Upper lobe of left lung (tissue), 4 donors: ENCODE data around the gene NGEF.

ENCODE experiments used
- EP300 ChIP-seq, 4 donors: sonication (generic); formaldehyde crosslinking; IDR thresholded peaks; one replicate each; pipeline ENCODE4 v1.5.1; 2017; ENCODE audit warnings: antibody characterized with exemption in 4 of 4, control low read depth in 2 of 4
- POLR2A ChIP-seq, 4 donors: fragments of 450-650 bp; IDR thresholded peaks; one replicate each; pipeline ENCODE4 v1.5.1; 2016 to 2017; ENCODE audit warnings: antibody characterized with exemption in 4 of 4, mild to moderate bottlenecking in 2 of 4
- POLR2AphosphoS5 ChIP-seq, 2 donors: sonication (generic); formaldehyde crosslinking; IDR thresholded peaks; one replicate each; pipeline ENCODE4 v1.5.1; 2017; ENCODE audit warnings: antibody characterized with exemption in 2 of 2
- TF ChIP-seq, protein P1 (sequence below), 6 experiments: fragments of 450-650 bp in 4 of 6; fragments of 200-600 bp in 2 of 6; sonication (generic) in 2 of 6; IDR thresholded peaks; one replicate each; pipeline ENCODE4 v1.5.1; 2016 to 2019; ENCODE audit warnings: antibody characterized with exemption in 6 of 6

DNA sequence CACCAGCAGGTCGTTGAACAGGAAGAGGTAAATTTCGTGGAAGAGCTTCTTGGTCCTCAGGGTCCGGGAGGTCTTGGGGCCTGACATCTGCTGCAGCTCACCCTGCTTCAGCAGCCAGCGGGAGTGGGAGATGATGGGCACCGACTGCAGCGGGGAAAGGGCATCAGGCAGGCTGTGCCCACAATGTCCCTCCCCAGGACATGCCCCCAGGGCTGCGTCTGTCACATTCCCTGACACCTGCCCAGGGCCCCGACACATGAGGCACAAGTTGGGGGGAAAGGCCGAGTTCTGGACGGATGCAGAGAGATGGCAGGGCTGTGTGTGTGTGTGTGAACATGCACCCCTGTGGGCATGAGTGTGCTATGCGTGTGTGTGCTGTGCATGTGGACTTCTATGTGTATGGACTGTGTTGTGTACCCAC lies 129.0 kb downstream of the NGEF start:
- TF ChIP-seq EP300 (IDR thresholded peaks at IDR 0.05) (no peak), POLR2A (IDR thresholded peaks at IDR 0.05) (no peak), POLR2AphosphoS5 (IDR thresholded peaks at IDR 0.05) (no peak)
- TF ChIP-seq, protein P1, sequence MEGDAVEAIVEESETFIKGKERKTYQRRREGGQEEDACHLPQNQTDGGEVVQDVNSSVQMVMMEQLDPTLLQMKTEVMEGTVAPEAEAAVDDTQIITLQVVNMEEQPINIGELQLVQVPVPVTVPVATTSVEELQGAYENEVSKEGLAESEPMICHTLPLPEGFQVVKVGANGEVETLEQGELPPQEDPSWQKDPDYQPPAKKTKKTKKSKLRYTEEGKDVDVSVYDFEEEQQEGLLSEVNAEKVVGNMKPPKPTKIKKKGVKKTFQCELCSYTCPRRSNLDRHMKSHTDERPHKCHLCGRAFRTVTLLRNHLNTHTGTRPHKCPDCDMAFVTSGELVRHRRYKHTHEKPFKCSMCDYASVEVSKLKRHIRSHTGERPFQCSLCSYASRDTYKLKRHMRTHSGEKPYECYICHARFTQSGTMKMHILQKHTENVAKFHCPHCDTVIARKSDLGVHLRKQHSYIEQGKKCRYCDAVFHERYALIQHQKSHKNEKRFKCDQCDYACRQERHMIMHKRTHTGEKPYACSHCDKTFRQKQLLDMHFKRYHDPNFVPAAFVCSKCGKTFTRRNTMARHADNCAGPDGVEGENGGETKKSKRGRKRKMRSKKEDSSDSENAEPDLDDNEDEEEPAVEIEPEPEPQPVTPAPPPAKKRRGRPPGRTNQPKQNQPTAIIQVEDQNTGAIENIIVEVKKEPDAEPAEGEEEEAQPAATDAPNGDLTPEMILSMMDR (IDR thresholded peaks at IDR 0.05) = no peak
